GM19467 (cell line): ENCODE measurements around the gene PPM1H.

Experiments
- ATAC-seq: cut with Tn5 transposase; IDR thresholded peaks from one replicate; pipeline ENCODE4 v1.9.1; 2021; ENCODE audit warnings: mild to moderate bottlenecking, moderate library complexity; ENCODE audit not compliant: unreplicated experiment

Gene PPM1H

DNA sequence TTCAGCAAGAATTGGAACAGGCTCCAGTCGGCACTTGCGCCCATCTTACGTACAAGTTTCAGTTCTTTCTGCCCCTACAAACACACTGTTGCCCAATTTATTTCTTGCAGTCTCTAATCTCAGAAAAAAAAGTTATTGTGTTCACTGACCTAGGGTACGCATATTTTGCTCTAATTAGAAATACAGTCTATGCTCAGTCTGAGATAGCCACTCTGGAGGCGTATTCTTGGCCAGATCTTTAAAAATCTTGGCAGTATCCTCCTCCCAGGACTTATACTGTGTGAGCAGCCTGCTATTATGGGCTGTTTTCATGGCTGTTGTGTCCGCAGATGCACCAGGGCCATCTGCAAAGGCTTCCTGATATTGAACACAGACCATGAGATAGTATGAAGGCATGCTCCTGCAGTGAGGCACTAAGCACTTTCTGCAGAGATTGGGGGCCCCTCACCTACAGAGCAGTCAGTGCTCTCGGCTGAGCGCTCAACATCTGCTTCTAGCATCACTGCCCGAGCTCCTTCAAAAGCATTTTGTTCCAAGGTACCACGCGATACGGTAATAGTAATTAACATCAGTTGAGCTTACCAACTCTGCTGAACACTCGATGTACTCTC, 57.9 kb downstream of the PPM1H start:
- no peak for ATAC-seq

GRCh38 chr12:62873826-62874448, 61.0 kb downstream of the PPM1H start:
- no peak for ATAC-seq

- no peak for ATAC-seq
These were observed 61.7 kb downstream of the PPM1H start for GRCh38 chr12:62873116-62873825.

GRCh38 chr12:62868820-62869219, 66.1 kb downstream of the PPM1H start:
- ATAC-seq: no peak

GRCh38 chr12:62866451-62867082, 68.4 kb downstream of the PPM1H start:
- ATAC-seq: no peak

- ATAC-seq: no peak
These were observed 69.0 kb downstream of the PPM1H start for GRCh38 chr12:62865937-62866336.

DNA sequence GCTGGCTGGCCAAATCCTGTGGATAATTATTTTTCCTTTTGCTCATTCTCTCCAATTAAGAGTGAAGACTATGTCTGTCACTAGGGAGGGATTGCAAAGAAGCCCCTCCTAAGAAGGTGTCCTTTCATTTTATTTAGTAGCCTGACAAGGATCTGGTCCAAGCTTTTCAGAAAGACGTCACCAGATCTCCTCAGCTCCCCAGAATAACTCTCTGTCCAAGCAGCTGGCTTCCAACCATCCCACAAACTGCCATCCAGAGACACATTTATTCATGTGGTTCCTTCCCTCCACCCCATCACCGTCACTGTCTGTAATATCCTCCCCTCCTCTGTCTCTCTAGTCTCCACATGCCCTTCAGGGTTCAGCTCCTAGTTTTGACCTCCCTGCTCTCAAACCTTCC, 69.9 kb downstream of the PPM1H start:
- no peak for ATAC-seq

DNA sequence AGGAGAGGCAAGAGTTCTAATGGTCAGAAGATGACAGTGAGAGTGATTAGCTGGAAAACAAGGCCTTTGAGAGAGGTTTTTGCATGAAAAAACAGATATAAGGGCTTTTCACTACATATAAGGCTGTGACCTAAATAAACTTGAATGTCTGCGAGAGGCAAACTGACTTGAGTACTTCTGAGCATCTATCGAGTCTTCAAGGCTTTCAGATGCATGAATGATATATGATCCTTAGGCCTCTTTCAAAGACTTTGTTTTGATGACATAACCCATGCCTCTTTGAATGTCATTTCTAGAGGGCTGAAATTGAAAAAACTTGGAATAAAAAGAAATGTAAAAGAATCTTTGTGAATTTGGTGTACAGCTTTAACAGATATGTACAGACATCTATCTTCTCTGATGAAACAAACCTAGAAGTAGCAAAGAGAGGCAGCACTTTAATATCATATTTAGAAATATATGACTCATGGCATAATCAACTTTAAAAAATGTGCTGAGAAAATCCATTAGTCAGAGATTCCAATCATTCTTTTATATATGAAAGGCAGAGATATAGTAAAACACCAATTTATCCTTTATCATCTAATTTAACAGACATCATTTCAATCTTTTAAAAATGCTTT, 72.6 kb downstream of the PPM1H start:
- ATAC-seq: no peak

DNA sequence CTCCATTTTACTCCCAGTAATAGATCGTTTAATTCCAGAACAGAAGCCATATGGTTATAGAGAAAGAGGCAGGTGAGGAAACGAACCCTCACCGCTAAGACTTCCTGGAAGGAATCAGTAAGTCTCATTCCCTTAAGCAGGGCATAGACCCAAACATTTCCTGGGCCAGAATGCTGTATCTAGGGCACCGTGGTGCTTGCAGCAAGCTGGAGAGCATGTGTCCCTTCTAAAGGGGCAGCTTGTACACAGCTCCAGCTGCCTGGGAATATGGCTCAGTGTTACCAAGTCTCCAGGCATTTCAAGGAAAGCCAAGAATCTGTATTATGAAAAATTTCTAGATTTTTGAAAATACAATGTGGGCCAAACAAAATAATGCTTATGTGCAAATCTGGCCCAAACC, 73.4 kb downstream of the PPM1H start:
- ATAC-seq: no peak

DNA sequence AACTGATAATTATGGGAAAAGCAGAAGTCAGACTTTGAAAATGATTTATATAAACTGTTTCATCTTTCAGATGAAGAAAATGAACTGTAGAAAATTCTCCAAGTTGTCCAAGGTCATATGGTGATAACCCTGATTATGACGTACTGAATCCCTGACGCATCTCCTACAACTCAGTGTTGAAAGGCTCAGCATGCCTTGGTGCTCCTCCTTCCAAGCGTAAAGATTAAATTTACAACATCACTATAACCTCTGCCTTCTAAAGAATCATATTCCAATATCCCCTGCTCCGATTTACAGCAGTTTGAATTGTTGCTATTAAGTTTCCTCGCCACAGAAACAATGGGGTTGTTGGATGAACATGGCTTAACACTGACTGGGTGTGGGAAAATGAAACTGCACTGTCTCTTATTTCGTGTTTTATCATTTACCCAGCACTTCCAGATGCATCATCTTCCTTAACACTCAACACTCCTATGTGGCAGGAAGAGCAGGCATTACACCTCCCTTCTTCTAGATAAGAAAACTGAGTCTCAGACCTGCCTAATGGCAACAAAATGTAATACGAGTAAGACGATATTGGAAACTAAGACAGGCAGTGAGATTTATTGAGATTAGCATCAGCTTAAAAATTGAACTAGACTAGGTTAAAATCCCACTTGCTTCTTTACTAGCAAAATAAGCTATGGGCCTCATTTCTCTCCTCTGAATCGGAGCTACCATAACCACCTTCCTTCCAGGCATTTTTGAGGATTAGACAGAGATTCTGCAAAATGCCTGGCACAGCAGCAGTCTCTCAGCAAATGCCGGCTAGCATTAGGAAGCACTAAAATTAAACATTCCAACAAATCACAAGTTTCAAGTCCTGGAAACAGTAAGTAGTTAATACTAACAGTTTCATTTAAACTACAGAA, 74.2 kb downstream of the PPM1H start:
- ATAC-seq: no peak

DNA sequence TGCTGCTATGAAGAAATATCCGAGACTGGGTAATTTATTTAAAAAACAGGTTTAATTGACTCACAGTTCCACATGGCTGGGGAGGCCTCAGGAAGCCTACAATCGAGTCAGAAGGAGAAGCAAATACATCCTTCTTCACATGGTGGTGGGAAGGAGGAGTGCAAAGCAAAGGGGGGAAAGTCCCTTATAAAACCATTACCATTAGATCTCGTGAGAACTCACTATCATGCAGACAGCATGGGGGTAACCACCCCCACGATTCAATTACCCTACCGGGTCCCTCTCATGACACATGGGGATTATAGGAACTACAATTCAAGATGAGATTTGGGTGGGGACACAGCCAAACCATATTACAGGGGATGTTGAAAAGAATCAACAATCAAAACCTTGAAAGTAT, 74.9 kb downstream of the PPM1H start:
- ATAC-seq: no peak

- no peak for ATAC-seq
These were observed 75.6 kb downstream of the PPM1H start for GRCh38 chr12:62859321-62859737.

- no peak for ATAC-seq
These were observed 78.5 kb downstream of the PPM1H start for GRCh38 chr12:62856454-62856853.

DNA sequence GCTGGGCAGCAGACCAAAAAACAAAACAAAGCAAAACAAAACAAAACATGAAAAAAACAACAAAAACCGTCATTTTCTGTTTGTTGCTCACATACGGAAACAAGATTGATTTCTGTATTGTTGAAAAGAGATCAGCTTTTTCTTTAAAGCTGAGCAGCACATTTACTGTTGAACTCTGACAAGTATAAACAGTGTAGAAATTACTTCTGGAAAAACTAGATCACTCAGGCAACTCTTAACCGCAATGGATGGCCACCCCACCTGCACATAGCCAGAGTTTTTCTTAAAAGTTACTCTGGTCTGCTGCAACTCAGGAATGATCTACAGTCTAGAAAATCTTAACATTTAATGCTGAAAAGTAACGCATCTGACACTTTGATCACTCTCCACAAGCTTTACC, 80.9 kb downstream of the PPM1H start:
- no peak for ATAC-seq

GRCh38 chr12:62849398-62849797, 85.6 kb downstream of the PPM1H start:
- ATAC-seq: no peak

- ATAC-seq: no peak
These were observed 86.5 kb downstream of the PPM1H start for GRCh38 chr12:62848418-62848817.

DNA sequence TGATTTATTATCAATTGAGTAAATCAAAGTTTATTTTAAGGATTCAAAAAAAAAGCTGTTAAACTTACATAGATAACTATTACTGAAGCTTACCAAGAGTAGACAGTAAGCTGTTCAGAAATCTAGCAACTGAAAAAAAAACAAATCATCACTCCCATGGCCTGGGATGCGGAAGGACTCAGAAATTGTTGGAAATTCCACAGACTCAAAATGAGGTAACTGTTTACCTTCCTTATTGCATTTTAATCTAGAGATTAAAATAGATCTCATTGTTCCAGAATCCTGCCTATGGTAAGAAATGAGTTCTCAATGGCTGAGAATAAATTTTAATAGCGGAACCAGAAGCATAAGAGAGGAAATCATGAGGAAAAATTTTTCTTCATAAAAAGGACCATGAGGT, 87.2 kb downstream of the PPM1H start:
- no peak for ATAC-seq

DNA sequence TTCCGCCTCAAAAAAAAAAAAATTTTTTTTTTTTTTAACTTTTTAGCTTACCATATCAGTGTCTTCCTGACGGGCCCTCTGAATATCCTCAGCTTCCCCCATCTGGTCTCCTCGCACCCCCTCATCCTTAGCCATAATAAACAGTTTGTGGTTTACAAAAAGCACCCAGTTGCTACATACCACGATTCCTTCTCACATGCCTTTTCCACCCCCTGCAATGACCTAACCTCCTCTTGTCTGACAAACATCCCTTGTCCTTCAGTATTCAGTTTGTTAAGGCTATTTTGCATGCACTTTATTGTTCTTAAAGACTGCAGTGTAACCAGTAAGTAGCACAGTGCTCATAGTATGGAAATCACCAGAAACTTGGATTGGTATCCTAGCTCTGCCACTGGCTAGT, 88.5 kb downstream of the PPM1H start:
- no peak for ATAC-seq

- no peak for ATAC-seq
These were observed 90.0 kb downstream of the PPM1H start for GRCh38 chr12:62844915-62845314.

DNA sequence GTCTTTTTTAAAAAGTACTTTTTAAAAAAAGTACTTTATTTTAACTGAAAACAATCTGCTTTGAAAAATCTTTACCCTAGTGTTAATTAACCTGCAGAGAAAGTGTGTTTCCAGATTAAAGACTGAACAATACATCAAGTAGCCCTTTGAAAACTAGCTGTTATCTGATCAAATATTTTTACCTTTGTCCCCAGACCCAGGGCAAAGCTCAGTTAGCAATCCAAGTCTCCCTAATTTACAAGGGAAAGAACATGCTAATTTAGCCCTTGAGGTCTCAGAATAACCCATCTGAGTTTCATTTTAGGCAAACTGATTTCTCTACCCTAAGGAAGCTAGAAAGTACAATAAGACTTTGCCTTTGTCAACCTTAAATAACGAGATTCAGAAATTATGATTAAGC, 91.2 kb downstream of the PPM1H start:
- ATAC-seq: no peak
